Measurements from ENCODE around the gene ATP6V0A4. TPM values are rescaled to one million over a fixed set of nuclear protein-coding genes. Genes with fewer than 3 reads are reported as not detected.

Gene ATP6V0A4
- total RNA-seq, 6 donors from 2014 or later = 0.49 to 1.9 (median 1.3) TPM; not detected in 2

DNA sequence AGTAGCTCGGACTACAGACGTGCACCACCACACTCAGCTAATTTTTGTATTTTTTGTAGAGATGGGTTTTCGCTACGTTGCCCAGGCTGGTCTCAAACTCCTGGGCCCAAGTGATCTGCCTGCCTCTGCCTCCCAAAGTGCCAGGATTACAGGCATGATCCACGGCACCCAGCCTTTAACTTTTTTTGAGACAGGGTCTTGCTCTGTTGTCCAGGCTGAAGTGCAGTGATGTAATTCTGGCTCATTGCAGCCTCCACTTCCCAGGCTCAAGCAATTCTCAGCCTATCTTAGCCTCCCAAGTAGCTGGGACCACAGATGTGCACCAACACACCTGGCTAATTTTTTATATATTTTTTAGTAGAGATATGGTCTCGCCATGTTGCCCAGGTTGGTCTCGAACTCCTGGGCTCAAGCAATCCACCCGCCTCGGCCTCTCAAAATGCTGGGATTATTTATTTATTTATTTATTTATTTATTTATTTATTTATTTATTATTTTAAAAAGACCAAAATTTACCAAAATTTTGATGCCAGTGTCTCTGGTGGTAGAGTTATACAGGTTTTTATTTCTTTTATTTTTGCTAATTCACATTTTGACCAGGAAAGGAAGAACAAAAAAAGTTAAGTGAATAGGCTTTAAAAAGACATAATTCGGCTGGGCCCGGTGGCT, 25.0 kb upstream of the ATP6V0A4 start:
- no peaks in the 10 kb centered on the region for H3K36me3 ChIP-seq
- H3K27ac ChIP-seq = no peak overlapping the region
- ATAC-seq (ENCODE audit: low FRiP score in 2 of 2) (no peak), DNase-seq (no peak)
- no peak overlapping the region for H3K4me3 ChIP-seq
- H3K4me1 ChIP-seq = no peaks in the 10 kb centered on the region
- no peak for TF ChIP-seq POLR2A (IDR thresholded peaks at IDR 0.05)
- TF ChIP-seq, protein P1, sequence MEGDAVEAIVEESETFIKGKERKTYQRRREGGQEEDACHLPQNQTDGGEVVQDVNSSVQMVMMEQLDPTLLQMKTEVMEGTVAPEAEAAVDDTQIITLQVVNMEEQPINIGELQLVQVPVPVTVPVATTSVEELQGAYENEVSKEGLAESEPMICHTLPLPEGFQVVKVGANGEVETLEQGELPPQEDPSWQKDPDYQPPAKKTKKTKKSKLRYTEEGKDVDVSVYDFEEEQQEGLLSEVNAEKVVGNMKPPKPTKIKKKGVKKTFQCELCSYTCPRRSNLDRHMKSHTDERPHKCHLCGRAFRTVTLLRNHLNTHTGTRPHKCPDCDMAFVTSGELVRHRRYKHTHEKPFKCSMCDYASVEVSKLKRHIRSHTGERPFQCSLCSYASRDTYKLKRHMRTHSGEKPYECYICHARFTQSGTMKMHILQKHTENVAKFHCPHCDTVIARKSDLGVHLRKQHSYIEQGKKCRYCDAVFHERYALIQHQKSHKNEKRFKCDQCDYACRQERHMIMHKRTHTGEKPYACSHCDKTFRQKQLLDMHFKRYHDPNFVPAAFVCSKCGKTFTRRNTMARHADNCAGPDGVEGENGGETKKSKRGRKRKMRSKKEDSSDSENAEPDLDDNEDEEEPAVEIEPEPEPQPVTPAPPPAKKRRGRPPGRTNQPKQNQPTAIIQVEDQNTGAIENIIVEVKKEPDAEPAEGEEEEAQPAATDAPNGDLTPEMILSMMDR (IDR thresholded peaks at IDR 0.05) = no peak
- no peak for TF ChIP-seq POLR2AphosphoS5 (IDR thresholded peaks at IDR 0.05)
- no peak for TF ChIP-seq EP300 (IDR thresholded peaks at IDR 0.05)
- H3K27me3 ChIP-seq = no peaks in the 10 kb centered on the region
- no peaks in the 10 kb centered on the region for H3K9me3 ChIP-seq
- WGBS, 2 donors = 88 to 98% methylated on average over 11 of the region's 11 CpGs

DNA sequence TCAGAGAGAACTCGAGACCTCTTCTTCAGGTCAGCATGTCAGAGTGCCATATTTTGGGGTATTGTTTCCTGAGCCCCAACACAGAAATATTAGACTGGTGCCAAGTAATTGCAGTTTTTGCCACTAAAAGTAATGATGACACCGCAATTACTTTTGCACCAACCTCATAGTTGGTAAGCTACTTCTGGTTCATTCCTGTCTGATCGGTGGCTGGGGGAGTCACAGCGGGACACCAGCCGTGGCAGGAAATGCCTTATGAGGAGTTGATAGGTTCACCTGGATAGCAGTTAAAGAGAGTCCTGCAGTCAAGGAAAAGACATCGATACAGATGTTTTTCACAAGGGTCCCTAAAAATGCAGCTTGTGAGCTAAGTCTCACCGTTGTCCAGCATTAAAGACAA, 23.9 kb upstream of the ATP6V0A4 start:
- no peak for DNase-seq
- no peaks in the 10 kb centered on the region for H3K4me1 ChIP-seq
- WGBS, 2 donors = 92 to 95% methylated on average over 7 of the region's 7 CpGs
- no peaks in the 10 kb centered on the region for H3K27me3 ChIP-seq
- H3K27ac ChIP-seq = no peak overlapping the region
- no peak for ATAC-seq (ENCODE audit: low FRiP score in 2 of 2)
- no peaks in the 10 kb centered on the region for H3K36me3 ChIP-seq
- H3K9me3 ChIP-seq = no peaks in the 10 kb centered on the region
- no peak overlapping the region for H3K4me3 ChIP-seq
- no peak for TF ChIP-seq POLR2A (IDR thresholded peaks at IDR 0.05)
- TF ChIP-seq, protein P1 (IDR thresholded peaks at IDR 0.05) = no peak
- no peak for TF ChIP-seq POLR2AphosphoS5 (IDR thresholded peaks at IDR 0.05)
- TF ChIP-seq EP300 (IDR thresholded peaks at IDR 0.05) = no peak

DNA sequence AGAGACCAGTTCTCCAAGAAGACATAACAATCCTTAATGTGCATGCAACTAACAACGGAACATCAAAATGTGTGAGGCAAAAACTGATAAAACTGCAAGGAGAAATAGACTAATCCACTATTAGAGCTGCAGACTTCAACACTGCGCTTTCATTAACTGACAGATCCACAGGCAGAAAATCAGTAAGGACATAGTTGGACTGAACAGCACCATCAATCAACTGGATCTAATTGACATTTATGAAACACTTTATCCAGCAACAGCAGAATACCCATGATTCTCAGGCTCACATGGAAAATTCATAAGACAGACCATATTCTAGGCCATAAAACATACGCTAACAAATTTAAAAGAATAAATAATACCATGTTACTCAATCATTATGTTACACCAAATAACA, 21.6 kb upstream of the ATP6V0A4 start:
- H3K36me3 ChIP-seq = no peaks in the 10 kb centered on the region
- ATAC-seq (ENCODE audit: low FRiP score in 2 of 2) = no peak
- WGBS, 2 donors = 80 to 97% methylated on average over 3 of the region's 3 CpGs

DNA sequence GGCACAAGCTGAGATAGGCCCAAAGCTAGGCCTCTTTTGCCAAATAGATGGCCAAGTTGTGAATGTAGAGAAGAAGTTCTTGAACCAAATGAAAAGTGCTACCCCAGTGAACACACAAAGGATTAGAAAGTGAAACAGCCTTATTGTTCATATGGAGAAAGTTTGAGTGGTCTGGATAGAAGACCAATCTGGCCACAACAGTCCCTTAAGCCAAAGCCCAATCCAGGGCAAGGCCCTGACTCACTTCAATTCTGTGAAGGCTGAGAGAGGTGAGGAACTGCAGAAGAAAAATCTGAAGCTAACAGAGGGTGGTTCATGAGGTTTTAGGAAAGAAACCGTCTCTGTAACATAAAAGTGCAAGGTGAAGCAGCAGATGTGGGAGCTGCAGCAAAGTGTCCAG, 18.7 kb upstream of the ATP6V0A4 start:
- Histone ChIP-seq H3K27ac (no peak overlapping the region), H3K4me1 (no peaks in the 10 kb centered on the region), H3K36me3 (no peaks in the 10 kb centered on the region), H3K9me3 (no peaks in the 10 kb centered on the region), H3K4me3 (no peak overlapping the region), H3K27me3 (no peaks in the 10 kb centered on the region)
- WGBS, 2 donors = 75 to 94% methylated on average over 1 of the region's 1 CpG
- no peak for DNase-seq
- no peak for ATAC-seq (ENCODE audit: low FRiP score in 2 of 2)
- TF ChIP-seq POLR2AphosphoS5 (IDR thresholded peaks at IDR 0.05) (no peak), EP300 (IDR thresholded peaks at IDR 0.05) (no peak), POLR2A (IDR thresholded peaks at IDR 0.05) (no peak)
- TF ChIP-seq, protein P1 (IDR thresholded peaks at IDR 0.05) = no peak

More for the DNA sequence above, 21.6 kb upstream of the ATP6V0A4 start:
- no peak for DNase-seq
- H3K9me3 ChIP-seq = no peaks in the 10 kb centered on the region
- no peaks in the 10 kb centered on the region for H3K27me3 ChIP-seq
- TF ChIP-seq, protein P1 (IDR thresholded peaks at IDR 0.05) = no peak
- TF ChIP-seq POLR2AphosphoS5 (IDR thresholded peaks at IDR 0.05) (no peak), POLR2A (IDR thresholded peaks at IDR 0.05) (no peak), EP300 (IDR thresholded peaks at IDR 0.05) (no peak)
- H3K4me3 ChIP-seq = no peak overlapping the region
- no peaks in the 10 kb centered on the region for H3K4me1 ChIP-seq
- no peak overlapping the region for H3K27ac ChIP-seq

DNA sequence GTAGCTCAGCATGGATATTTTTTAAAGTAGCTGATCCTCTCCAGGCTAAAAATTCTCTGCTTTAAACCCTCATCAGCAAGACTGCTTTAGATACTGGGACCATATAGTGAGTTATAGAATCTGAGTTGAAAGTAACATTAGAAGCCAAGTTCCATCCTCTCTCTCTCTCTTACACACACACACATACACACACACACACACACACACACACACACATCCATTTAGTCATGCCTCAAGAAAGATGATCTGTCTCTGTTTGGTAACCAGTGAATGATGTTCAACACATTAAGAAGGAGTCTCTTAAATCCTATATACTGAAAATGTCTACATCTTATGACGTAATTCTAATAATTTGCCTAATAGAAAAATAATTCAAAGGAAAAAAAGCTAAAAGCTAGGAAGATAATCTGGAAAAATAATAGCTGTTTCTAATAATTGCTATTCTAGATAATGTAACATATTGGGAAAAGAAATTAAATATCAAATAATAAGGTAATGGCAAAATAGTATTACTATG, 16.9 kb upstream of the ATP6V0A4 start:
- 93 to 94% methylated on average over 1 of the region's 1 CpG for WGBS, 2 donors
- H3K27ac ChIP-seq = no peak overlapping the region
- no peaks in the 10 kb centered on the region for H3K36me3 ChIP-seq
- H3K27me3 ChIP-seq = no peaks in the 10 kb centered on the region
- ATAC-seq (ENCODE audit: low FRiP score in 2 of 2) (no peak), DNase-seq (no peak)
- no peak for TF ChIP-seq POLR2A (IDR thresholded peaks at IDR 0.05)
- no peak for TF ChIP-seq POLR2AphosphoS5 (IDR thresholded peaks at IDR 0.05)
- no peak for TF ChIP-seq EP300 (IDR thresholded peaks at IDR 0.05)
- TF ChIP-seq, protein P1 (IDR thresholded peaks at IDR 0.05) = no peak
- no peaks in the 10 kb centered on the region for H3K4me1 ChIP-seq
- H3K9me3 ChIP-seq = no peaks in the 10 kb centered on the region
- H3K4me3 ChIP-seq = no peak overlapping the region

Data from upper lobe of left lung (tissue), 6 donors.